GM18511 (cell line): ENCODE measurements around the gene TMEM86B.
"Not testable (repeated sequence)": the region's sequence is repeated elsewhere in the genome, so short reads cannot be mapped to it uniquely, and the experiment has no call there.

Experiments
- ATAC-seq: cut with Tn5 transposase; IDR thresholded peaks from one replicate; pipeline ENCODE4 v1.9.1; 2021; ENCODE audit warnings: mild to moderate bottlenecking, moderate library complexity; ENCODE audit not compliant: unreplicated experiment

Gene TMEM86B

GRCh38 chr19:55223291-55224037 is 5.1 kb downstream of the TMEM86B start:
- no peak for ATAC-seq

GRCh38 chr19:55220525-55220924 is 8.0 kb downstream of the TMEM86B start:
- no peak for ATAC-seq

- ATAC-seq, result no peak
These were observed 11.9 kb downstream of the TMEM86B start for GRCh38 chr19:55216461-55217198.

- ATAC-seq, result no peak
These were observed 15.0 kb downstream of the TMEM86B start for GRCh38 chr19:55213547-55213946.

GRCh38 chr19:55212447-55212846 is 16.1 kb downstream of the TMEM86B start:
- no peak for ATAC-seq

GRCh38 chr19:55209693-55210472 is 18.7 kb downstream of the TMEM86B start:
- ATAC-seq, result no peak

GRCh38 chr19:55208880-55209692 is 19.5 kb downstream of the TMEM86B start, which contains the start of gene PTPRH:
PTPRH (minus strand) TSS chr19:55209501; CDS start chr19:55209433, 68 bp downstream.
- no peak for ATAC-seq

- ATAC-seq, result no peak
These were observed 21.7 kb downstream of the TMEM86B start for GRCh38 chr19:55206664-55207500.

- ATAC-seq, result not testable (repeated sequence)
These were observed 26.4 kb downstream of the TMEM86B start for GRCh38 chr19:55202199-55202598.

- no peak for ATAC-seq
These were observed 28.9 kb downstream of the TMEM86B start for GRCh38 chr19:55199620-55200204.

GRCh38 chr19:55198651-55199050 is 29.9 kb downstream of the TMEM86B start:
- ATAC-seq, result no peak

GRCh38 chr19:55197528-55197927 is 31.0 kb downstream of the TMEM86B start:
- no peak for ATAC-seq

GRCh38 chr19:55196803-55197202 is 31.8 kb downstream of the TMEM86B start:
- ATAC-seq, result no peak

GRCh38 chr19:55193481-55193880 is 35.1 kb downstream of the TMEM86B start:
- no peak for ATAC-seq

GRCh38 chr19:55189403-55189835 is 39.1 kb downstream of the TMEM86B start:
- no peak for ATAC-seq

GRCh38 chr19:55188625-55189024 is 39.9 kb downstream of the TMEM86B start:
- ATAC-seq, result no peak

- no peak for ATAC-seq
These were observed 42.5 kb downstream of the TMEM86B start for GRCh38 chr19:55186080-55186479.

- ATAC-seq, result no peak
These were observed 46.8 kb downstream of the TMEM86B start for GRCh38 chr19:55181740-55182139.
